GM12875 (cell line): ENCODE results near the gene CRACR2A.

Experiments used
- H3K4me3 ChIP-seq: one replicate; pipeline ENCODE4 v1.5.1; 2011; ENCODE audit warnings: low read depth, low read length, control low read depth
- CTCF ChIP-seq: IDR thresholded peaks from 2 replicates; pipeline ENCODE4 v1.5.1; 2011; ENCODE audit warnings: low read depth, mild to moderate bottlenecking, control low read depth, inconsistent platforms, low read length, moderate library complexity, borderline replicate concordance; ENCODE audit not compliant: insufficient read depth

Gene CRACR2A

GRCh38 chr12:3671330-3672112 is 81.4 kb downstream of the CRACR2A start:
- TF ChIP-seq CTCF, result no peak

GRCh38 chr12:3670083-3670620 is 82.8 kb downstream of the CRACR2A start:
- TF ChIP-seq CTCF, result no peak
- H3K4me3 ChIP-seq, result no peak overlapping the region

More at GRCh38 chr12:3671330-3672112, 81.4 kb downstream of the CRACR2A start:
- H3K4me3 ChIP-seq, result no peak overlapping the region

- TF ChIP-seq CTCF, result no peak
- H3K4me3 ChIP-seq, result no peak overlapping the region
Measured at GRCh38 chr12:3669594-3669993, 83.3 kb downstream of the CRACR2A start.

- H3K4me3 ChIP-seq, result no peak overlapping the region
- no peak for TF ChIP-seq CTCF
Measured at GRCh38 chr12:3668479-3669165, 84.3 kb downstream of the CRACR2A start.

GRCh38 chr12:3667485-3667884 is 85.4 kb downstream of the CRACR2A start:
- H3K4me3 ChIP-seq, result no peak overlapping the region
- TF ChIP-seq CTCF, result no peak

- no peak for TF ChIP-seq CTCF
- no peak overlapping the region for H3K4me3 ChIP-seq
Measured at GRCh38 chr12:3666441-3666840, 86.5 kb downstream of the CRACR2A start.
